Panc1 (cell line): ENCODE results near the gene ZNF33B. TPM values are rescaled to one million over a fixed set of nuclear protein-coding genes. Genes with fewer than 3 reads are reported as not detected.

Experiments
- ATAC-seq: fragments of 200-7000 bp; cut with Tn5 transposase; 2 replicates; pipeline ENCODE4 v1.9.1; 2020; ENCODE audit warnings: mild to moderate bottlenecking, moderate library complexity
- BruUV-seq: library from RNA; stranded (reverse); fragments of 400-500 nt; replicated peaks from 2 replicates; lab custom pipeline; 2021; lab: Mats Ljungman, UMichigan
- CTCF ChIA-PET: fragments of 300-600 bp; sonication (Branson Sonifier 250); formaldehyde crosslinking; loops from one replicate; lab custom pipeline; 2022; ENCODE audit warnings: antibody characterized with exemption; lab: Charles Lee
- POLR2A ChIA-PET: fragments of 300-600 bp; sonication (Branson Sonifier 250); formaldehyde crosslinking; loops from one replicate; lab custom pipeline; 2022; ENCODE audit warnings: antibody characterized with exemption; lab: Charles Lee
- DNase-seq: peaks from one replicate; pipeline ENCODE4 v3.0.0-alpha.2; 2010; ENCODE audit warnings: low read depth, low spot score
- H3K27ac ChIP-seq: 2 replicates; pipeline ENCODE4 v1.5.1; 2011; ENCODE audit warnings: mild to moderate bottlenecking, low read length, inconsistent platforms
- H3K27me3 ChIP-seq: fragments of 200-500 bp; sonication (Bioruptor generic); 2 replicates; pipeline ENCODE4 v1.6.0; 2014; ENCODE audit warnings: low read length, inconsistent platforms; ENCODE audit not compliant: control insufficient read depth, insufficient read depth
- H3K36me3 ChIP-seq: fragments of 200-500 bp; sonication (Bioruptor generic); 2 replicates; pipeline ENCODE4 v1.5.1; 2014; ENCODE audit warnings: inconsistent platforms, mild to moderate bottlenecking, low read length, moderate library complexity; ENCODE audit not compliant: control insufficient read depth, insufficient read depth
- H3K4me1 ChIP-seq: 2 replicates; pipeline ENCODE4 v1.5.1; 2011; ENCODE audit warnings: inconsistent platforms, mild to moderate bottlenecking, low read length, moderate library complexity; ENCODE audit not compliant: control insufficient read depth, insufficient read depth
- H3K4me3 ChIP-seq, 2 experiments: 2 replicates each; pipeline ENCODE4 v1.5.1; 2011 to 2012; ENCODE audit warnings: low read depth in 2 of 2, low read length in 2 of 2, mild to moderate bottlenecking in 2 of 2, inconsistent platforms in 1 of 2, moderate library complexity in 1 of 2
- H3K9me3 ChIP-seq: fragments of 200-500 bp; sonication (Bioruptor generic); 2 replicates; pipeline ENCODE4 v1.5.1; 2014; ENCODE audit warnings: low read depth, mild to moderate bottlenecking, inconsistent platforms, low read length, moderate library complexity; ENCODE audit not compliant: control insufficient read depth, insufficient read depth
- CTCF ChIP-seq: fragments of 450-650 bp; IDR thresholded peaks from 2 replicates; pipeline ENCODE4 v1.5.1; 2017; ENCODE audit warnings: mild to moderate bottlenecking
- POLR2AphosphoS5 ChIP-seq: IDR thresholded peaks from 2 replicates; pipeline ENCODE4 v1.6.1; 2012; ENCODE audit warnings: mild to moderate bottlenecking, low read depth, low read length, moderate library complexity
- REST ChIP-seq, 2 experiments: IDR thresholded peaks; 2 replicates each; pipeline ENCODE4 v1.6.1; 2011 to 2012; ENCODE audit warnings: low read depth in 2 of 2, control low read depth in 1 of 2, low read length in 1 of 2, mild to moderate bottlenecking in 1 of 2, moderate library complexity in 1 of 2; ENCODE audit not compliant: insufficient read depth in 1 of 2
- SIN3A ChIP-seq: IDR thresholded peaks from 2 replicates; pipeline ENCODE4 v1.6.1; 2012; ENCODE audit warnings: low read depth, mild to moderate bottlenecking, low read length, moderate library complexity, borderline replicate concordance; ENCODE audit not compliant: insufficient read depth
- TCF7L2 ChIP-seq: IDR thresholded peaks from 2 replicates; pipeline ENCODE4 v1.6.1; 2011; ENCODE audit warnings: mild to moderate bottlenecking, low read depth, low read length, inconsistent platforms
- in situ Hi-C: cut with HindIII; loops from 2 replicates; pipeline ENCODE4 v1.10.0; 2016; ENCODE audit warnings: low sequenced_read_pairs, low pct_unique_long_range_greater_than_20kb
- intact Hi-C: fragments of 100-400 bp; cut with micrococcal nuclease; formaldehyde crosslinking; loops from one replicate; pipeline ENCODE4 v1.10.0; 2022; ENCODE audit not compliant: unreplicated experiment
- total RNA-seq: library from RNA; stranded (reverse); gene quantifications from one replicate; pipeline ENCODE4 v1.2.1, GENCODE V29; 2021; ENCODE audit not compliant: unreplicated experiment

ZNF33B gene
- total RNA-seq, 1 experiment from 2014 or later: 25.1 TPM

DNA sequence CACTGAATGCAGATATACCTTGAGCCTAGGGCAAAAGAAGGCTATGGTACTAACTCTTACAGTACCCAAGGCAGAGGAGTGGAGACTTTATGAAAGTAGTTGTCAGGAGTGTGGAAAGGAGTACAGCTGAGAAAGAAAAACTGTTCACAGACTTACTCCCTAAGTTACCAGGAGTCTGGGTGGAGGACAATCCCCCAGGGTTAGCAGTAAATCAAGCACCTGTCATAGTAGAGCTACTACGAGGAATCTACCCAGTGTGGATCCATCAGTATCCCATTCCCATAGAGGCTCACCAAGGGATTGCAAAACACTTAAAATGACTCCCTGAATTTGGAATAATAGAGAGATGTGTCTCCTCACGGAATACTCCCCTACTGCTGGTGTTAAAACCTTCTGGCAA lies 10.1 kb upstream of the ZNF33B start:
- H3K27ac ChIP-seq: no peak overlapping the region
- CTCF ChIA-PET: no interaction called here
- no peak for DNase-seq
- no peak overlapping the region for H3K4me3 ChIP-seq
- H3K4me1 ChIP-seq: no peaks in the 10 kb centered on the region
- TF ChIP-seq SIN3A: no peak
- TF ChIP-seq CTCF: no peak
- TF ChIP-seq REST (IDR thresholded peaks at IDR 0.05; ENCODE audit: insufficient read depth in 1 of 2, low read depth in 2 of 2, low read length in 1 of 2): no peak
- TF ChIP-seq POLR2AphosphoS5: no peak
- TF ChIP-seq TCF7L2: no peak
- POLR2A ChIA-PET: interaction anchor here (0.6 kb wide), 1 partner anchor 16 kb away, joined by 3 read pairs; no protein-coding TSS in a partner anchor
- H3K36me3 ChIP-seq: no peaks in the 10 kb centered on the region
- no peaks in the 10 kb centered on the region for H3K9me3 ChIP-seq
- no TSS peak for BruUV-seq
- intact Hi-C loops (no loop called here), in situ Hi-C loops (no loop called here)
- peaks cover 15% of the 10 kb centered on the region for H3K27me3 ChIP-seq
- no peak for ATAC-seq

DNA sequence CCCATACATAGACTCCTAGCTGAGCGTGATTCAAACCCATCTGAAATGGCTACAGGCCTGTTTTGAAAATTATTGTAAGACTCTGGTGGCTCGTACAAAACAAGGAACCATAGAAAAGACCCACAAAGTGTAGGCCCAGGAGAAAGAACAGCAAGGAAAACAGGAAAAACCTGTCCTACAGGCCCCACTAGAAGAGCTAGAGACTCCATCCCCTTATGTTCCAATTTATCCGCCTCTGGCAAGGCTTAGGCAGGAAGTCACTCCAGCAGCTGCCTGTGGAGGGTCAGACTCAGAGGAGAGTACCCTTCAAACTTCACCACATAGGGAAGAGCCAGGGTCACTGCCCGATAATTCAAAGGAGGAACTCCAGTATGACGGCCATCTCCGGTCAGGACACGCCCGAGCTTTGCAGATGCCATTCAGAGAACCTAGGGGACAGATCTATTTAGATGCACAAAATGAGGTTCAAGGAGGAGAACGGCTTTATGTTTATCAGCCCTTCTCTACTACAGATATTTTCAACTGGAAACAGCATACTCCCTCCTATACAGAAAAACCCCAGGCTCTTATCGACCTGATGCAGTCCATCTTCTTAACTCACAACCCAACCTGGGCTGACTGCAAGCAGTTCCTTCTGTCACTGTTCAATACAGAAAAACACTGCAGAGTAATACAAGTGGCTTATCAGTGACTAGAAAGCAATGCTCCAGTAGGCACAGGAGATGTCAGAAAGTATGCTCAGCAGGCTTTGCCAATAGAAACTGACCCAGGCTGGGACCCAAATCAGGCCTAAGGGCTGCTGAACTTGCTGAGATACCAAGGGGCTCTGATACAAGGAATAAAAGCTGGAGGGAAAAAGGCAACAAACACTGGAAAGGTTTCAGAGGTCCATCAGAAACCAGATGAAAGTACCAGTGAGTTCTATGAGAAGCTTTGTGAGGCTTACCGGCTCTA lies 8.6 kb upstream of the ZNF33B start:
- Histone ChIP-seq H3K27ac (no peak overlapping the region), H3K9me3 (no peaks in the 10 kb centered on the region), H3K4me3 (no peak overlapping the region), H3K4me1 (no peaks in the 10 kb centered on the region), H3K27me3 (peaks cover 5% of the 10 kb centered on the region), H3K36me3 (no peaks in the 10 kb centered on the region)
- intact Hi-C loops: no loop called here
- ATAC-seq: no peak
- no peak for DNase-seq
- in situ Hi-C loops: no loop called here
- no TSS peak for BruUV-seq
- ChIA-PET CTCF (no interaction called here), POLR2A (no interaction called here)
- TF ChIP-seq POLR2AphosphoS5 (no peak), REST (IDR thresholded peaks at IDR 0.05; ENCODE audit: insufficient read depth in 1 of 2, low read depth in 2 of 2, low read length in 1 of 2) (no peak), SIN3A (no peak)
